ENCODE measurements around the gene KIF11. TPM values are rescaled to one million over a fixed set of nuclear protein-coding genes. Genes with fewer than 3 reads are reported as not detected.
A peak's percentile ranks its signal among the peaks of the same experiment; 100 is the strongest.
"Not testable (repeated sequence)": the region's sequence is repeated elsewhere in the genome, so short reads cannot be mapped to it uniquely, and the experiment has no call there.

The KIF11 gene
- total RNA-seq, 1 donor from 2014 or later = 25.6 TPM

DNA sequence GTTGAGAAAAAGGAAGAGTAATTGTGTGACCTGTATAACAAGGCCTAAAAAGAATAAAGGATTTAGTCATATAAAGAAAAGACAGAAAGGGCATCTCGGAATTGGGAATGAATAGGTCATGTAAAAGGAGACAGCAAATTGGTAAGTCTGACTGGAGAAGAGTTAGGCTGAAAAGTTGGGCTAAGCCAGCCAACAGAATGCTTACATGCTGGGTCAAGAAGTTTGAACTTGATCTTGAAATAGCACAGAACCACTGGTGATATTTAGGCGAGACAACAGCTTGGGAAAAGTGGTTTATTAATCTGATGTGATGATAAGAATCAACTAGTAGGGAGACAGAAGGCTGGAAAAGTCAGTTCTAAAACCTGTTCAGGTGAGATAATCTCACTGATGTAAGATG, 23.9 kb upstream of the KIF11 start:
- no peak for TF ChIP-seq CTCF (IDR thresholded peaks at IDR 0.05; ENCODE audit: unreplicated experiment)
- no peaks in the 10 kb centered on the region for H3K27me3 Mint-ChIP-seq
- peaks cover 14% of the 10 kb centered on the region for H3K36me3 Mint-ChIP-seq (ENCODE audit: insufficient read depth)
- DNase-seq (ENCODE audit: low spot score, unreplicated experiment) = no peak
- peaks cover 4% of the 10 kb centered on the region for H3K9me3 Mint-ChIP-seq (ENCODE audit: low read depth)
- H3K27ac Mint-ChIP-seq = no peak overlapping the region
- H3K4me1 Mint-ChIP-seq (ENCODE audit: low read depth) = peaks cover 14% of the 10 kb centered on the region
- no peak overlapping the region for H3K4me3 Mint-ChIP-seq (ENCODE audit: low read depth)

- not testable (repeated sequence) for H3K9me3 Mint-ChIP-seq (ENCODE audit: low read depth); H3K4me3 Mint-ChIP-seq (ENCODE audit: low read depth); DNase-seq (ENCODE audit: low spot score, unreplicated experiment); H3K27ac Mint-ChIP-seq; H3K27me3 Mint-ChIP-seq
- Mint-ChIP-seq H3K36me3 (ENCODE audit: insufficient read depth) (peaks cover 13% of the 10 kb centered on the region), H3K4me1 (ENCODE audit: low read depth) (peaks cover 16% of the 10 kb centered on the region)
Observed at GRCh38 chr10:92569663-92570062, 23.3 kb upstream of the KIF11 start.

DNA sequence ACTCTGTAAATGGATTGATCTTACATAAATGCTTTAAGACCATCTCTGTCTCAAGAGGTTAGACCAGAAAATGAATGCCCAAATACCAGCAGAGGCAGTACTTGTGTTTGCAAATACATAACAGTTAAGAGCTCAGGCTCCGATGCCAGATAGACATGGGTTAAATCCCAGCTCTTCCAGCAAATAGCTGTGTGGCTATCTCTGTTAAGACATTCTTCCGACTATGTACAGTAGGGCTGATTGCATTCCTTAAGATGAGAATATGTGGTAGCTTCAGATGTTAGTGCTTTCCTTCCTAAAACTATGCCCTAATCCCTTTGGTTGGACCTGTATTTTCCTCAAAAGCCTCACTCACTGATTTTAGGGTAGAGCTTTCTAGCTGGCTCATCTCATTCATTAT, 21.3 kb upstream of the KIF11 start:
- Mint-ChIP-seq H3K4me1 (ENCODE audit: low read depth) (peaks cover 23% of the 10 kb centered on the region), H3K27me3 (no peaks in the 10 kb centered on the region), H3K4me3 (ENCODE audit: low read depth) (peak overlapping the region; percentile 69), H3K27ac (no peak overlapping the region), H3K9me3 (ENCODE audit: low read depth) (no peaks in the 10 kb centered on the region), H3K36me3 (ENCODE audit: insufficient read depth) (peaks cover 8% of the 10 kb centered on the region)
- no peak for DNase-seq (ENCODE audit: low spot score, unreplicated experiment)
- TF ChIP-seq CTCF (IDR thresholded peaks at IDR 0.05; ENCODE audit: unreplicated experiment) = no peak

DNA sequence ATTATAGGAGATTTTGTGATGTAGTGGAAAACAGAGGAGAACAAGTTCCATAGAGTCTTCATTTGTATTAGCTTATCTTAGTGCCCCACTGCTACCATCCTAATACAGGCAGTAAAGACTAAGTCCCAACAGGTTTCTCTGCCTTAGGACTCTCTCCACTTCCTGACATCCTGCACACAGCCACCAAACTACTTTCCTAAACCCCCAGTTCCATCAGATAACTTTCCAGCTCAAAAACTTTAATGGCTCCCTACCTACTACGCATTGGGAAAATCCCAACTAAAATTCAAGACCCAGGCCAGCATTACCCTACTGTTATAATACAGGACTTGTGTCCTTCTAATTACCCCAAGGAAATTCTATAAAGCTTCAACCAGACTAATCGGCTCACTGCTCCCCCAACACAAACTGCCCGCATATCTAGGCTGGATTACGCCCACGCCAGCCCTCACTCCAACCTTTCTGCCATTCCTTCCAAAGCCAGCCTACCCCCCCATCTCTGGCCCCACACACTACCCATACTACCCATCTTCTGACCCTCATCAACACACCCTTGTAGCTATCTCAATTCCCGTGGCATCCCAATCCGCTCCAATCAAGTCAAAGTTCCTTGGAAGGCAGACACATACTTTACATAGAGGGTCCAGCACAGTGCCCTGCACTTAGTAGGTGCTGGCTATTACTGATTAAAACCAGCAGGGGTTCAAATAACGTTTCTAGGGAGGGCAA, 20.4 kb upstream of the KIF11 start:
- no peaks in the 10 kb centered on the region for H3K27me3 Mint-ChIP-seq
- peak overlapping the region; percentile 53 for H3K27ac Mint-ChIP-seq
- TF ChIP-seq CTCF (IDR thresholded peaks at IDR 0.05; ENCODE audit: unreplicated experiment) = no peak
- H3K4me1 Mint-ChIP-seq (ENCODE audit: low read depth) = peaks cover 21% of the 10 kb centered on the region
- H3K36me3 Mint-ChIP-seq (ENCODE audit: insufficient read depth) = peaks cover 8% of the 10 kb centered on the region
- H3K9me3 Mint-ChIP-seq (ENCODE audit: low read depth) = no peaks in the 10 kb centered on the region
- peak overlapping the region; percentile 69 for H3K4me3 Mint-ChIP-seq (ENCODE audit: low read depth)
- no peak for DNase-seq (ENCODE audit: low spot score, unreplicated experiment)

DNA sequence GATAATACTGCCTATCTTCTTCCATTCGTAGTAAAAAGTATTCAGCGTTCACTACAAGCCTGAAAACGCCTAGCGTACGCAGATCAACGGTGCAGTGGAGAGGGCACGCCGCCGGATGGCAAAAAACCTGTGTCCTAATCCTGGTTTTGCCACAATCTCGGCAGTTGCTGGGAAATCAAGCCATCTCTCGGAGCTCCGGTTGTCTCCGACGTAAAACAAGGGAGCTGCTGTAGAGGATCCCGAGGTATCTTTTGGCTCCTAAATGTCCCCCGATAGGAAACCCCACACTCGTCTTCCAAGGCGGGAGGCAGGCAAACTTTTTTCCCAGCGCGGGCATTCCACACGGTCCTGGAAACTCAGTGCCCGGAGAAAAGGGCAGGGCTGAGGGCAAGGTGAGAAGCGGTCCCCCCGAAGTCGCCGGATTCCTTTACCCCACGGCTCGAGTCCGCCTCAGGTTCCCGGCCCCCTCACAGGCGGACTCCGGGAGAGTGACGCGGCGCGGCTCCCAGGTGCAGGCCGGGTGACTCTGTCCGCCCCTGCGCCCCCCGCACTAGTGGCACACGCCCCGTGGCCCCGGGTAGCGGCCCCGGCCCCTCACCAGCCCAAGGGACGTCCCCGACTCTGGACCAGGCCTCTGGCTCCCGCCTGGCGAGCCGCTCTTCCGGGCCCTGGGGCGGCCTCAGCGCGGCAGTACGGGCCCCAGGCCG, 19.7 kb upstream of the KIF11 start:
- Mint-ChIP-seq H3K36me3 (ENCODE audit: insufficient read depth) (peaks cover 6% of the 10 kb centered on the region), H3K4me3 (ENCODE audit: low read depth) (peak overlapping the region; percentile 69), H3K4me1 (ENCODE audit: low read depth) (peaks cover 21% of the 10 kb centered on the region), H3K27me3 (no peaks in the 10 kb centered on the region), H3K27ac (peak overlapping the region; percentile 53), H3K9me3 (ENCODE audit: low read depth) (no peaks in the 10 kb centered on the region)
- peak; percentile 32 for TF ChIP-seq CTCF (IDR thresholded peaks at IDR 0.05; ENCODE audit: unreplicated experiment)
- no peak for DNase-seq (ENCODE audit: low spot score, unreplicated experiment)
